Urothelium cell line (cell line): ENCODE measurements around the gene LCTL.

ENCODE experiments used
- DNase-seq: peaks from one replicate; pipeline ENCODE4 v3.0.0; 2011; ENCODE audit warnings: low spot score, mixed read lengths
- FAIRE-seq: peaks from 2 replicates; lab custom pipeline; 2011; peaks lifted over from hg19 to GRCh38; lab: Jason Lieb, UNC

Gene LCTL

GRCh38 chr15:66567897-66568296, 2.1 kb upstream of the LCTL start:
- no peak for FAIRE-seq
- no peak for DNase-seq

GRCh38 chr15:66566963-66567531, 1.2 kb upstream of the LCTL start:
- FAIRE-seq = peak; percentile 96
- DNase-seq = peak; percentile 88

- DNase-seq (peak; percentile 39), FAIRE-seq (no peak)
Observed at GRCh38 chr15:66565141-66565641, 607 bp downstream of the LCTL start.

DNA sequence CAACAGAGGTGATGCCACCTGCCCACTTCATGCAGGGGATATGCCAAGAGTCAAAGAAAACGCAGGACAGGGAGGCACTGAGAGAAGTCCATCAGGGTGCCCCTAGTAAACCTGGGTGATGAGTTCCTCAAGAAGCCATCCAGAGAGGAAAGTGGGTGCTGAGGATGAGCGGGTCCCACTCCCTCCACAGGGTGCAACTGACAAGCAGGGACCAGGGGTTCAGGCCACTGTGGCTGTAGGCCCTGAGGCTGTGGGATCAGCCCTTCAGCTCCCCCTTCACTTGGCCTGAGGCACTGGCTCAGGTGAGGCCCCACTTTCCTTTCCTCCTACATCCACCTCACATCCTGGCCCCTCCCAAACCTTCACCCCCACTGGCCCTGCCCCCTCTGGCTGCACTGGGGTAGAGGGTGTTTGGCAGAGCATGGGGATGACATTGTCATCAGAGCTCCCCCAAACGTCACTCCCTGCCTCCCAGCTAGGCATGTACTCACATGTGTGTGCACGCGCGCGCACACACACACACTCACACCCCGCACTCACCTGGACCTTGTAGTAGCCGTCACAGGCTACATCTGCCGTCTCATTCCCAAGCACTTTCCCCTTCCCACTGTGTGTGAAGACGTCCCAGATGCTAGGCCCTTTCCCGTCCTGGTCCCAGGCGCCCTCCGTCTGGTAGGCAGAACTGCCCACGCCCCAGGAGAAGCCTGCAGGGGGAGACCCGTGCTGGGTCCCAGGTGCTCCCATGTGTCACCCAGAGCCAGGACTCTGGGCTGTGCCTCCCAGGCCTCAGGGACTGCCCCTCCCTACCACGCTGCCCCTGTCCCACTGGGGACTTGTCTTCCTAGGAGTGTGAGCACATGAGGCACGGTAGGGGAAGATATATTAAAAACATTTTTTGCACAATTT, 1.4 kb downstream of the LCTL start:
- DNase-seq (no peak), FAIRE-seq (peak; percentile 82)

DNA sequence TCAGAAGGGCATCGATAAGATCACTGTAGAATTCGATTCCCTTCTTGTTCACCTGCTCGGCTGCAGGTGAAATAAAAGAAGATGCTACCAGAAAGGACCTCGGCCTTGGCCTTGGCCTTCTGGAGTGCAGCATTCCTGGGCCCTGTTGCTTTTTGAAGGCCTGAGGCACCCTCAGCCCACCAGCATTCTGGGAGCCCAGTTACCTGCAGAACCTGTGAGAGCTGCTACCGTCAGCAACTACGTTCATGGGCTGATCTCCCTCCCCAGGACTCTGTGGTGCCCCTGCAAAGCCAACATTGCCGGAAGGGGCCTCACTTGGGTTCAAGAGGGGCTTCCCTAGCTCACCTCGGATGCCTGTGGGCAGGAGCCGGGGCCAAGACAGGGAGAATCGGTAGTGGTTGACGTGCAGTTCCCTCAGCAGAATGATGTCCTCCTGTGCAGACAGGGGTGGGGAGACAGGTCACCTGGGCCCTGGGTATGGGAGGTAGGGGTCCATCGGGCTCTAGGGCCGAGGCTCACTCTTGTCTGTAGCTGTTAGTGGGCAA, 2.2 kb downstream of the LCTL start:
- no peak for FAIRE-seq
- DNase-seq = no peak

DNA sequence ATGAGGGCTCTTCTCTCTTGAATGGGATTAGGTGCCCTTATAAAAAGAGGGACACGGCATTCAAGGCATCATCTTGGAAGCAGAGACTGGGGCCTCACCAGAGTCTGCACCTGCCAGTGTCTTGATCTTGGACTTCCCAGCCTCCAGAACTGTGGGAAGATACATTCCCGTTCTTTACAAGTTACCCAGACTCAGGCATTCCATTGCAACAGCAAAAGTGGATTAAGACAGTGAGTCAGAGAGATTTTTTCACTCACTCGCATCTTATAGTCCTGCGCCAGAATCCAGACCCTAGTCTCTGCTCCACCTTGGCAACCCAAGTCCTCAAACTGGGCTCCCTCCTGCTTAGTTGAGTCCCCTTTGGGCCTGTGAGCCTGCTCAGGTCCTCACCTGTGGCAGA, 2.7 kb downstream of the LCTL start:
- DNase-seq = no peak
- no peak for FAIRE-seq

GRCh38 chr15:66560856-66561525, 4.8 kb downstream of the LCTL start:
- FAIRE-seq = peak; percentile 17
- no peak for DNase-seq

GRCh38 chr15:66558271-66558670, 7.5 kb downstream of the LCTL start:
- no peak for FAIRE-seq
- DNase-seq = no peak

DNA sequence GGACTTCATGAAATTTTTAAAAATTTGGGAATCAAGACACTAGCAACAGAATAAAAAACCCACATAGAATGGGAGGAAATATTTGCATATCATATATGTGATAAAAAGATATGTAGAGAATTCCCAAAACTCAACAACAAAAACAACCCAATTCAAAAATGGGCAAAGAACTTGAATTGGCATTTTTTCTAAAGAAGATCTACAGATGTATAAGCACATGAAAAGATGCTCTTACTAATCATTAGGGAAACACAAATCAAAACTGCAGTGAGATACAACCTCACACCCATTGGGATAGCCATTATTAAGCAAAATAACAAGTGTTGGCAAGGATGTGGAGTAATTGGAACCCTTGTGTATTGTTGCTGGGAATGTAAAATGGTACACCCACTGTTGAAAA, 10.1 kb downstream of the LCTL start:
- DNase-seq = no peak
- FAIRE-seq = no peak

DNA sequence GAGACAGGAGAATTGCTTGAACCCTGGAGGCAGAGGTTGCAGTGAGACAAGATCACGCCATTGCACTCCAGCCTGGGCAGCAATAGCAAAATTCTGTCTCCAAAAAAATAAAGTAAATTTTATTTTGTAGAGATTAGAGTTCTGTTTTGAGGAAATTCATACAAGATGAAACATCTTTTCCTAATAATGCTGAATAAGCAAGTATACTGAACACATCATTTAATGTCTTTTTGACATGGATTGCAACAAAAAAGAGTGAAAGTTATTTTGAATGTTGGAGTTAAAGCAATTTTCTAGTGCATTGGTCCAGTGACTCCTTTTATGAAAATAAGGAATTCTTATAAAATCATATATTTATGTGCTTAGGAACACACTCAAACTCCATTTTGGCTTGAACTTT, 20.5 kb downstream of the LCTL start:
- FAIRE-seq = no peak
- DNase-seq = no peak

DNA sequence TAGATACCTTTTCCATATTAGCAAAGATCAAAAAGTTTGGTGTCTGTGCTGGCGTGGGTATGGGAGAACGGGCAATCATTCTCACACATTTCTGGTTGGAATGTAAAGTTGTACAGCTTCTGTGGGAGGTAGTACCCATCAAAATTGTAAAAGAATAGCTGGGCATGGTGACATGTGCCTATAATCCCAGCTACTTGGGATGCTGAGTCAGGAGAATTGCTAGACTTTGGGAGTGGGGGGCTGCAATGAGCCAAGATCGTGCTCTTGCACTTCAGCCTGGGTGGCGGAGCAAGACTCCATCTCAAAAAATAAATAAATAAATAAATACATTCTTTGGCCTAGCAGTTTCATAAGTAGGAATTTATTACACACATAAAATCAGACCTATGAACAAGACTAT, 22.9 kb downstream of the LCTL start:
- FAIRE-seq (no peak), DNase-seq (no peak)

GRCh38 chr15:66535056-66535455, 30.7 kb downstream of the LCTL start:
- peak; percentile 35 for FAIRE-seq
- no peak for DNase-seq

GRCh38 chr15:66524838-66525237, 41.0 kb downstream of the LCTL start:
- FAIRE-seq (no peak), DNase-seq (no peak)

DNA sequence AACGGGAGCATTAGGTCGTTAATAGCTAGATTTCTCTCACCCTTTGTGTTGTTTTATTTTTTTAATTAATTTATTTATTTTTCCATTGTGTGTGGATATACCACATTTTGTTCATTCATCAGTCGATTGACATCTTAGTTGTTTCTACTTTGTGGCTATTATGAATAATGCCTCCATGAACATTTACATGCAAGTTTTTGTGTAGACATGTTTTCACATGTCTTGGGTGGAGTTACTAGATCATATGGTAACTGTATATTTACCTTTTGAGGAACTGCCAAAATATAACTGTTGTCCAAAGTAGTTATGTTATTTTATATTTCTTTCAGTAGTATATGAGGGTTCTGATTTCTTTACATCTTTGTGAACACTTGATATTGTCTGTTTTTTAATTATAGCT, 41.9 kb downstream of the LCTL start:
- FAIRE-seq = no peak
- no peak for DNase-seq

GRCh38 chr15:66515901-66516322, 49.9 kb downstream of the LCTL start:
- no peak for FAIRE-seq
- DNase-seq = peak; percentile 35

GRCh38 chr15:66514586-66514985, 51.2 kb downstream of the LCTL start:
- DNase-seq = no peak
- FAIRE-seq = no peak

- DNase-seq (no peak), FAIRE-seq (no peak)
Observed at GRCh38 chr15:66508293-66508883, 57.4 kb downstream of the LCTL start.

DNA sequence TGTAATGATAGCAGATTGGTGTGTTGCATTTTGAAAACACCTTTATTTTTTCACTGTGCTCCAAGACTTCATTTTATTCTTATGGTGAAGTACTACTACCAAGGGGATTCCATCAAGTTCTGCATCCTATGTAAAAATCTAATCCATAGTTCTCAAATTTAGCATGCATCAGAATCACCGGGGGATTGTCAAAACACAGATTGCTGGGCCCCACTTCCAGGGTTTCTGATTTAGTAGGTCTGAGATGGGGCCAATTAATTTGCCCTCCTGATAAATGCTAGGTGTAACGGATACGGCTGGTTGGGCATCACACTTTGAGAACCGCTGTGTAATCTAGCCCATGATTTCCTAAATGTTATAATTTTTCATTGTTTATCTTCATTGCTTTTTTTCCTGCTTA, 60.0 kb downstream of the LCTL start:
- DNase-seq (no peak), FAIRE-seq (no peak)

- FAIRE-seq (no peak), DNase-seq (no peak)
Observed at GRCh38 chr15:66505430-66505811, 60.4 kb downstream of the LCTL start.

GRCh38 chr15:66504563-66505429, 61.0 kb downstream of the LCTL start, which contains the start of the genes RPL4 and ZWILCH:
Gene RPL4 (minus strand): TSS chr15:66504855. CDS start chr15:66504790, 65 bp downstream.
Gene ZWILCH (plus strand): TSS chr15:66505326. CDS start chr15:66505339, 13 bp downstream.
- FAIRE-seq = peak; percentile 73
- DNase-seq = peak; percentile 88
